AG04449 (cell line): ENCODE results near the gene MAZ.
"Not testable (repeated sequence)": the region's sequence is repeated elsewhere in the genome, so short reads cannot be mapped to it uniquely, and the experiment has no call there.

Source experiments
- CTCF ChIA-PET: fragments of 350-600 bp; formaldehyde crosslinking; extraction: SDS; loops from one replicate; lab custom pipeline; 2021; ENCODE audit warnings: antibody characterized with exemption; lab: Yijun Ruan, JAX
- POLR2A ChIA-PET: fragments of 400-600, 350-600 bp; formaldehyde crosslinking; extraction: SDS; loops from one replicate; lab custom pipeline; 2020; ENCODE audit warnings: antibody characterized with exemption, inconsistent platforms; lab: Yijun Ruan, JAX
- DNase-seq: peaks from one replicate; pipeline ENCODE4 v3.0.0-alpha.2; 2010; ENCODE audit warnings: low read depth, low spot score
- H3K4me3 ChIP-seq: 2 replicates; pipeline ENCODE4 v1.5.1; 2011; ENCODE audit warnings: low read depth, mild to moderate bottlenecking, control low read depth, low read length
- CTCF ChIP-seq: IDR thresholded peaks from one replicate; pipeline ENCODE4 v1.5.1; 2011; ENCODE audit warnings: mild to moderate bottlenecking, moderate library complexity, low read length, control low read depth, inconsistent platforms; ENCODE audit not compliant: insufficient read depth; ENCODE audit errors: missing control alignments

The MAZ gene

GRCh38 chr16:29784901-29785500 is 21.3 kb upstream of the MAZ start:
- H3K4me3 ChIP-seq = peak overlapping the region; percentile 32
- POLR2A ChIA-PET = no interaction called here
- no peak for DNase-seq
- CTCF ChIA-PET = interaction anchor here (0.6 to 3.9 kb wide), 25 partner anchors 9 to 254 kb away, joined by 3 to 28 read pairs (median 4); partner anchors contain the start of gene C16orf54
- TF ChIP-seq CTCF = peak; percentile 88

GRCh38 chr16:29787155-29787554 is 19.2 kb upstream of the MAZ start:
- POLR2A ChIA-PET, H3K4me3 ChIP-seq, DNase-seq: not testable (repeated sequence)
- CTCF ChIA-PET = interaction anchor here (3.9 kb wide), 1 partner anchor 9 kb away, joined by 28 read pairs; no protein-coding TSS in a partner anchor

- DNase-seq = no peak
- ChIA-PET POLR2A (interaction anchor here (0.8 to 1.4 kb wide), 3 partner anchors 11 to 264 kb away, joined by 3 to 6 read pairs (median 4); no protein-coding TSS in a partner anchor), CTCF (interaction anchor here (0.6 to 3.7 kb wide), 16 partner anchors 8 to 266 kb away, joined by 3 to 27 read pairs (median 4); partner anchors contain the start of genes ASPHD1, PAGR1, TLCD3B and ZG16)
- no peak for TF ChIP-seq CTCF
- peak overlapping the region; percentile 66 for H3K4me3 ChIP-seq
These were observed 16.6 kb upstream of the MAZ start for GRCh38 chr16:29789775-29790182.

GRCh38 chr16:29790183-29790948 is 16.0 kb upstream of the MAZ start, which contains the start of gene KIF22:
KIF22 (plus strand) TSS chr16:29790751; CDS start chr16:29790760, 9 bp downstream.
- peak; percentile 87 for TF ChIP-seq CTCF
- POLR2A ChIA-PET = interaction anchor here (0.8 to 1.4 kb wide), 4 partner anchors 10 to 263 kb away, joined by 3 to 6 read pairs (median 4); no protein-coding TSS in a partner anchor
- peak; percentile 89 for DNase-seq
- CTCF ChIA-PET = interaction anchor here (0.6 to 3.7 kb wide), 17 partner anchors 9 to 265 kb away, joined by 3 to 27 read pairs (median 5); partner anchors contain the start of genes ASPHD1, PAGR1, TLCD3B and ZG16
- peak within 1 kb of the TSS; percentile 96 for H3K4me3 ChIP-seq

- ChIA-PET CTCF (interaction anchor here (1.0 to 3.7 kb wide), 12 partner anchors 10 to 264 kb away, joined by 3 to 27 read pairs (median 7); partner anchors contain the start of genes ASPHD1, TLCD3B and ZG16), POLR2A (interaction anchor here (1.3 to 1.4 kb wide), 3 partner anchors 10 to 13 kb away, joined by 3 to 6 read pairs (median 4); no protein-coding TSS in a partner anchor)
- TF ChIP-seq CTCF = no peak
- no peak for DNase-seq
- H3K4me3 ChIP-seq = peak overlapping the region; percentile 96
These were observed 15.1 kb upstream of the MAZ start for GRCh38 chr16:29790949-29791844.
